PC-9 (cell line): Measurements from ENCODE around the gene BPIFA2.

Source experiments
- EZH2 ChIP-seq: fragments of 200-600 bp; sonication (generic); IDR thresholded peaks from 2 replicates; pipeline ENCODE4 v1.8.0; 2017; ENCODE audit warnings: antibody characterized with exemption, low read depth
- TF ChIP-seq, protein P1 (sequence below): fragments of 200-600 bp; sonication (generic); conservative IDR thresholded peaks from 2 replicates; pipeline ENCODE4 v1.6.1; 2017; ENCODE audit warnings: mixed run types, antibody characterized with exemption, mild to moderate bottlenecking, moderate library complexity

DNA sequence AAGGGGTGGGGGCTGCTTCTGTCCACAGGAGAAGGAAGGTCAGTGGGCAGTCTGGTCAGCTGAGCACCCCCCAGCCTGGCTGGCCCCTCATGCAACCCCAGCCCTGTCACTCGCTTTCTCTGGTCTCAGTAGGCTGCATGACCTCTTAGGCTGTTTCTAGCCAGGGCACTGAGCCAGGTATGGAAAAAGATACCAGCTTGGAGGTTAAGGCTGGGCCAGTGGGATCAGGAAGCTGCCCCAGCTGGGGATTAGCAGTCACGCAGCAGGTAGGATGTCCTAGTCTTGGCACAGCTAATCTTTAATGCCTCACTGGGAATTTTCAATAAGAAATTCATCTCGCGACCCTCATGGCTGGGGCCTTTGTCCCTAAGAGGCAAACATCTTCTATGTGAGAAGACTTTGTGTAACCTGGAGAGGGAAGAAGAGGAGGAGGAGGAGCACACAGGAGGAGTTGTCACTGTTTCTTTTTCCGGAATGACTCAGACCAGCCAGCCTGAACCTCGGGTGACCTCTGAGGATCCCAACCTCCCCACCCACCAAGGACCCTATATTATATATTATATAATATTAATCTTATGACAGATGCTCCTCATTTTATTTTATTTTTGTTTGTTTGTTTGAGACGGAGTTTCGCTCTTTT, 2.4 kb upstream of the BPIFA2 start:
- TF ChIP-seq, protein P1, sequence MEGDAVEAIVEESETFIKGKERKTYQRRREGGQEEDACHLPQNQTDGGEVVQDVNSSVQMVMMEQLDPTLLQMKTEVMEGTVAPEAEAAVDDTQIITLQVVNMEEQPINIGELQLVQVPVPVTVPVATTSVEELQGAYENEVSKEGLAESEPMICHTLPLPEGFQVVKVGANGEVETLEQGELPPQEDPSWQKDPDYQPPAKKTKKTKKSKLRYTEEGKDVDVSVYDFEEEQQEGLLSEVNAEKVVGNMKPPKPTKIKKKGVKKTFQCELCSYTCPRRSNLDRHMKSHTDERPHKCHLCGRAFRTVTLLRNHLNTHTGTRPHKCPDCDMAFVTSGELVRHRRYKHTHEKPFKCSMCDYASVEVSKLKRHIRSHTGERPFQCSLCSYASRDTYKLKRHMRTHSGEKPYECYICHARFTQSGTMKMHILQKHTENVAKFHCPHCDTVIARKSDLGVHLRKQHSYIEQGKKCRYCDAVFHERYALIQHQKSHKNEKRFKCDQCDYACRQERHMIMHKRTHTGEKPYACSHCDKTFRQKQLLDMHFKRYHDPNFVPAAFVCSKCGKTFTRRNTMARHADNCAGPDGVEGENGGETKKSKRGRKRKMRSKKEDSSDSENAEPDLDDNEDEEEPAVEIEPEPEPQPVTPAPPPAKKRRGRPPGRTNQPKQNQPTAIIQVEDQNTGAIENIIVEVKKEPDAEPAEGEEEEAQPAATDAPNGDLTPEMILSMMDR = no peak
- no peak for TF ChIP-seq EZH2
